Spleen (tissue), 7 donors: ENCODE results near the gene FIBCD1.
"Not testable (repeated sequence)": the region's sequence is repeated elsewhere in the genome, so short reads cannot be mapped to it uniquely, and the experiment has no call there.

ENCODE experiments used
- CTCF ChIP-seq, 11 experiments: fragments of 200-600 bp in 7 of 11; fragments of 450-650 bp in 4 of 11; sonication (generic) in 4 of 11; IDR thresholded peaks in 8 of 11; conservative IDR thresholded peaks in 3 of 11; 1 replicate in 7 of 11; 2 replicates in 4 of 11; pipeline versions ENCODE4 v1.4.0 to v1.8.0; 2016 to 2021; ENCODE audit warnings: antibody characterized with exemption in 11 of 11, inconsistent platforms in 4 of 11, mild to moderate bottlenecking in 1 of 11
- POLR2A ChIP-seq, 3 donors: fragments of 450-650 bp; IDR thresholded peaks; one replicate each; pipeline ENCODE4 v1.5.1; 2017; ENCODE audit warnings: antibody characterized with exemption in 3 of 3, mild to moderate bottlenecking in 1 of 3
- POLR2AphosphoS5 ChIP-seq, 3 donors: sonication (generic); formaldehyde crosslinking; IDR thresholded peaks; one replicate each; pipeline ENCODE4 v1.5.1; 2017; ENCODE audit warnings: antibody characterized with exemption in 3 of 3
- donor health status: DM: no; HTN: no; CAD: no; lungs with moderate emphysema.
- donor health status: DM: no; HTN: no; CAD: no.
- donor health status: DM: no; HTN: no; CAD: no.

- TF ChIP-seq CTCF (IDR thresholded peaks at IDR 0.05 in 8 of 11, conservative IDR thresholded peaks at IDR 0.05 in 3 of 11); POLR2A (IDR thresholded peaks at IDR 0.05); POLR2AphosphoS5 (IDR thresholded peaks at IDR 0.05): not testable (repeated sequence)
Measured at GRCh38 chr9:130910670-130911069, 28.4 kb downstream of the FIBCD1 start.
